Astrocyte (in vitro differentiated cells and primary cell): ENCODE data around the gene PAF1. TPM values are rescaled to one million over a fixed set of nuclear protein-coding genes. Genes with fewer than 3 reads are reported as not detected.

Source experiments
- DNase-seq: peaks from one replicate; pipeline ENCODE4 v3.0.0-alpha.2; 2010; ENCODE audit warnings: low read depth
- FAIRE-seq: peaks from 2 replicates; lab custom pipeline; 2011; peaks lifted over from hg19 to GRCh38; lab: Jason Lieb, UNC
- H2AFZ ChIP-seq: 2 replicates; pipeline ENCODE4 v1.6.0; 2012; ENCODE audit warnings: low read depth, low read length, inconsistent platforms
- H3K27ac ChIP-seq: 2 replicates; pipeline ENCODE4 v1.5.1; 2011; ENCODE audit warnings: low read depth, low read length, inconsistent platforms
- H3K27me3 ChIP-seq: 2 replicates; pipeline ENCODE4 v1.6.0; 2011; ENCODE audit warnings: low read length, inconsistent platforms; ENCODE audit not compliant: insufficient read depth
- H3K36me3 ChIP-seq: 2 replicates; pipeline ENCODE4 v1.5.1; 2011; ENCODE audit warnings: low read length, inconsistent platforms; ENCODE audit not compliant: insufficient read depth
- H3K4me1 ChIP-seq: 2 replicates; pipeline ENCODE4 v1.5.1; 2011; ENCODE audit warnings: low read length, inconsistent platforms; ENCODE audit not compliant: insufficient read depth
- H3K4me2 ChIP-seq: 2 replicates; pipeline ENCODE4 v1.6.0; 2012; ENCODE audit warnings: low read length, inconsistent platforms
- H3K4me3 ChIP-seq: 2 replicates; pipeline ENCODE4 v1.5.1; 2011; ENCODE audit warnings: low read depth, mild to moderate bottlenecking, low read length, inconsistent platforms; ENCODE audit not compliant: insufficient read depth
- H3K79me2 ChIP-seq: 2 replicates; pipeline ENCODE4 v1.6.0; 2012; ENCODE audit warnings: mild to moderate bottlenecking, low read length, inconsistent platforms; ENCODE audit not compliant: insufficient read depth
- H3K9ac ChIP-seq: 2 replicates; pipeline ENCODE4 v1.6.0; 2012; ENCODE audit warnings: mild to moderate bottlenecking, low read length, inconsistent platforms
- H3K9me3 ChIP-seq: 2 replicates; pipeline ENCODE4 v1.5.1; 2012; ENCODE audit warnings: low read depth, mild to moderate bottlenecking, low read length, inconsistent platforms; ENCODE audit not compliant: insufficient read depth
- H4K20me1 ChIP-seq: 2 replicates; pipeline ENCODE4 v1.6.0; 2012; ENCODE audit warnings: low read length, inconsistent platforms; ENCODE audit not compliant: insufficient read depth
- H3K27ac Mint-ChIP-seq: one replicate; pipeline ENCODE4 v1.8.0; 2021; ENCODE audit warnings: mild to moderate bottlenecking, mixed read lengths; ENCODE audit not compliant: unreplicated experiment
- H3K27me3 Mint-ChIP-seq: one replicate; pipeline ENCODE4 v1.8.0; 2021; ENCODE audit warnings: low read depth, mixed read lengths; ENCODE audit not compliant: unreplicated experiment
- H3K36me3 Mint-ChIP-seq: one replicate; pipeline ENCODE4 v1.8.0; 2021; ENCODE audit warnings: low read depth, mixed read lengths; ENCODE audit not compliant: unreplicated experiment
- H3K4me1 Mint-ChIP-seq: one replicate; pipeline ENCODE4 v1.8.0; 2021; ENCODE audit warnings: low read depth, mixed read lengths; ENCODE audit not compliant: unreplicated experiment
- H3K4me3 Mint-ChIP-seq: one replicate; pipeline ENCODE4 v1.8.0; 2021; ENCODE audit warnings: mild to moderate bottlenecking, moderate library complexity, mixed read lengths; ENCODE audit not compliant: unreplicated experiment
- H3K9me3 Mint-ChIP-seq: one replicate; pipeline ENCODE4 v1.8.0; 2021; ENCODE audit warnings: mild to moderate bottlenecking, mixed read lengths; ENCODE audit not compliant: unreplicated experiment
- EZH2 ChIP-seq: IDR thresholded peaks from 2 replicates; pipeline ENCODE4 v1.6.1; 2012; ENCODE audit warnings: mild to moderate bottlenecking, low read length, inconsistent platforms; ENCODE audit not compliant: insufficient read depth
- total RNA-seq: library from RNA; stranded (reverse); gene quantifications from 2 replicates; pipeline ENCODE4 v1.2.1, GENCODE V29; 2021
- TF ChIP-seq, protein P1 (sequence below): IDR thresholded peaks from 2 replicates; pipeline ENCODE4 v1.5.1; 2011; ENCODE audit warnings: low read depth, mild to moderate bottlenecking, inconsistent platforms, low read length, moderate library complexity; ENCODE audit not compliant: insufficient read depth

PAF1 gene
- total RNA-seq, 1 donor from 2014 or later = 43.2 TPM

- Mint-ChIP-seq H3K27ac (peak overlapping the region; percentile 68), H3K9me3 (no peaks in the 10 kb centered on the region), H3K27me3 (no peaks in the 10 kb centered on the region), H3K4me3 (peak overlapping the region; percentile 45), H3K36me3 (peaks cover 2% of the 10 kb centered on the region), H3K4me1 (peaks cover 23% of the 10 kb centered on the region)
- peak overlapping the region; percentile 68 for H3K9ac ChIP-seq
- no peak for FAIRE-seq
- H3K27ac ChIP-seq = peak overlapping the region; percentile 61
- H3K27me3 ChIP-seq = no peaks in the 10 kb centered on the region
- H2AFZ ChIP-seq = no peak overlapping the region
- TF ChIP-seq, protein P1, sequence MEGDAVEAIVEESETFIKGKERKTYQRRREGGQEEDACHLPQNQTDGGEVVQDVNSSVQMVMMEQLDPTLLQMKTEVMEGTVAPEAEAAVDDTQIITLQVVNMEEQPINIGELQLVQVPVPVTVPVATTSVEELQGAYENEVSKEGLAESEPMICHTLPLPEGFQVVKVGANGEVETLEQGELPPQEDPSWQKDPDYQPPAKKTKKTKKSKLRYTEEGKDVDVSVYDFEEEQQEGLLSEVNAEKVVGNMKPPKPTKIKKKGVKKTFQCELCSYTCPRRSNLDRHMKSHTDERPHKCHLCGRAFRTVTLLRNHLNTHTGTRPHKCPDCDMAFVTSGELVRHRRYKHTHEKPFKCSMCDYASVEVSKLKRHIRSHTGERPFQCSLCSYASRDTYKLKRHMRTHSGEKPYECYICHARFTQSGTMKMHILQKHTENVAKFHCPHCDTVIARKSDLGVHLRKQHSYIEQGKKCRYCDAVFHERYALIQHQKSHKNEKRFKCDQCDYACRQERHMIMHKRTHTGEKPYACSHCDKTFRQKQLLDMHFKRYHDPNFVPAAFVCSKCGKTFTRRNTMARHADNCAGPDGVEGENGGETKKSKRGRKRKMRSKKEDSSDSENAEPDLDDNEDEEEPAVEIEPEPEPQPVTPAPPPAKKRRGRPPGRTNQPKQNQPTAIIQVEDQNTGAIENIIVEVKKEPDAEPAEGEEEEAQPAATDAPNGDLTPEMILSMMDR = no peak
- TF ChIP-seq EZH2 = no peak
- peaks cover 7% of the 10 kb centered on the region for H3K79me2 ChIP-seq
- H3K9me3 ChIP-seq = no peaks in the 10 kb centered on the region
- peaks cover 6% of the 10 kb centered on the region for H3K36me3 ChIP-seq
- DNase-seq = peak; percentile 65
- no peak overlapping the region for H3K4me3 ChIP-seq
- H3K4me1 ChIP-seq = peaks cover 39% of the 10 kb centered on the region
- peaks cover 6% of the 10 kb centered on the region for H4K20me1 ChIP-seq
- peak overlapping the region; percentile 37 for H3K4me2 ChIP-seq
Measured at GRCh38 chr19:39398297-39398864, 7.5 kb upstream of the PAF1 start.

GRCh38 chr19:39397360-39398296, 6.7 kb upstream of the PAF1 start:
- Histone ChIP-seq H3K79me2 (peaks cover 12% of the 10 kb centered on the region), H3K4me2 (peak overlapping the region; percentile 37), H3K27me3 (no peaks in the 10 kb centered on the region), H3K4me3 (no peak overlapping the region), H3K36me3 (peaks cover 7% of the 10 kb centered on the region), H3K27ac (peak overlapping the region; percentile 61), H3K9me3 (no peaks in the 10 kb centered on the region), H3K4me1 (peaks cover 32% of the 10 kb centered on the region), H4K20me1 (peaks cover 7% of the 10 kb centered on the region), H3K9ac (peak overlapping the region; percentile 68), H2AFZ (no peak overlapping the region)
- H3K27me3 Mint-ChIP-seq = no peaks in the 10 kb centered on the region
- peak overlapping the region; percentile 45 for H3K4me3 Mint-ChIP-seq
- TF ChIP-seq EZH2 = no peak
- TF ChIP-seq, protein P1 = peak; percentile 75
- peaks cover 2% of the 10 kb centered on the region for H3K36me3 Mint-ChIP-seq
- peak overlapping the region; percentile 68 for H3K27ac Mint-ChIP-seq
- no peaks in the 10 kb centered on the region for H3K9me3 Mint-ChIP-seq
- peaks cover 23% of the 10 kb centered on the region for H3K4me1 Mint-ChIP-seq
- FAIRE-seq = no peak
- peak; percentile 37 for DNase-seq
